ENCODE measurements around the gene PROM2. TPM values are rescaled to one million over a fixed set of nuclear protein-coding genes. Genes with fewer than 3 reads are reported as not detected.

PROM2 gene
- total RNA-seq, 1 donor from 2014 or later, result 0.64 TPM

DNA sequence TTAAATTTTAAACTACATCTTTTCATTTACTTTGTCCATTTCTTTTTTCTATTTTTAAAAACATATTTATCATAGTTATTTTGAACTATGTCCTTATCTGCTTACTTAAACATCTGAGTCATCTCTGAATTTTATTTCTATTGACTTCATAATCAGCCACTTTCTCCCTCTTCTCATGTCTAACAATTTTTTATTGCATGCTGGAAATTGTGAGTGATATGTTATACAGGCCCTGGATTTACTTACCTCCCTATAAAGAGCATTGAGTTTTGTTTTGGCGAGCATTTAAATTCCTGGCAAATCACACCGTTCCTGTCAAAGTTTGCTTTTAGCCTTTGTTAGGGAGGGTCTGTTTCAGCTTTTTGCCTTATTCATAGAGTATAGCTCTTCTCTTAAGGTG lies 62.2 kb downstream of the PROM2 start:
- DNase-seq (ENCODE audit: low read depth), result no peak

DNA sequence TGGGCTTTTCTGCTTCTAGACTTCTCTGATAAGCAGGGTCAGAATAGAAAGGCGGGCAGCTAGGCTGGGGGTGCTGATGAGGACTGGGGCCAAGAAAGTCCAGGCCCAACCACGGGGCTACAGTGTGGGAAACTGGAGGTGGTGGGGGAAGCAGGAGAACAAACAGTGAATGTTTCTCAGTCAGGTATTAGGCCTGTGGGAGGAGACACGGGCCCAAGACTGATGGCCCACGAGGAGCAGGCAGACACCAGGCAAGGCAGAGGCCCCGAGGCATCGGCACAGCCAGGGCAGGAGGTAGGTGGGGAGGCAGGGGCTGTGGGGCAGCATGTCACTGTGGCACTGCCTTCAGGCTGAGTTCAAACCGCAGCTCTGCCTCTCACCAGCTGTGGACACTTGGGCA lies 63.6 kb downstream of the PROM2 start:
- no peak for DNase-seq (ENCODE audit: low read depth)

Other genes starting within 250 kb of the PROM2 start
- gene MAL, start 248.7 kb upstream of the PROM2 start, total RNA-seq, result 1.6 and 2.2 TPM in 2 replicates
- gene MRPS5, start 152.6 kb upstream of the PROM2 start, total RNA-seq, result 57.6 and 78.6 TPM in 2 replicates
- gene ZNF514, start 114.6 kb upstream of the PROM2 start, total RNA-seq, result 12.2 and 12.3 TPM in 2 replicates
- 9.4 and 9.6 TPM in 2 replicates for gene ZNF2, start 108.6 kb upstream of the PROM2 start, total RNA-seq
- 4.5 and 5.9 TPM in 2 replicates for gene ZNF892, start 66.9 kb upstream of the PROM2 start, total RNA-seq
- 4.9 and 12.5 TPM in 2 replicates for gene KCNIP3, start 22.9 kb downstream of the PROM2 start, total RNA-seq
- 35.1 and 37.6 TPM in 2 replicates for gene FAHD2A, start 128.3 kb downstream of the PROM2 start, total RNA-seq
- gene TRIM43B, start 210.3 kb downstream of the PROM2 start, total RNA-seq, result not detected in 2 replicates

Data from myocyte (in vitro differentiated cells).